Measurements from ENCODE around the gene TMPRSS4. TPM values are rescaled to one million over a fixed set of nuclear protein-coding genes. Genes with fewer than 3 reads are reported as not detected.
A peak's percentile ranks its signal among the peaks of the same experiment; 100 is the strongest.

The TMPRSS4 gene
- total and polyA plus RNA-seq, 2 of the 4 experiments (the other 2 are of a cell fraction): not detected

DNA sequence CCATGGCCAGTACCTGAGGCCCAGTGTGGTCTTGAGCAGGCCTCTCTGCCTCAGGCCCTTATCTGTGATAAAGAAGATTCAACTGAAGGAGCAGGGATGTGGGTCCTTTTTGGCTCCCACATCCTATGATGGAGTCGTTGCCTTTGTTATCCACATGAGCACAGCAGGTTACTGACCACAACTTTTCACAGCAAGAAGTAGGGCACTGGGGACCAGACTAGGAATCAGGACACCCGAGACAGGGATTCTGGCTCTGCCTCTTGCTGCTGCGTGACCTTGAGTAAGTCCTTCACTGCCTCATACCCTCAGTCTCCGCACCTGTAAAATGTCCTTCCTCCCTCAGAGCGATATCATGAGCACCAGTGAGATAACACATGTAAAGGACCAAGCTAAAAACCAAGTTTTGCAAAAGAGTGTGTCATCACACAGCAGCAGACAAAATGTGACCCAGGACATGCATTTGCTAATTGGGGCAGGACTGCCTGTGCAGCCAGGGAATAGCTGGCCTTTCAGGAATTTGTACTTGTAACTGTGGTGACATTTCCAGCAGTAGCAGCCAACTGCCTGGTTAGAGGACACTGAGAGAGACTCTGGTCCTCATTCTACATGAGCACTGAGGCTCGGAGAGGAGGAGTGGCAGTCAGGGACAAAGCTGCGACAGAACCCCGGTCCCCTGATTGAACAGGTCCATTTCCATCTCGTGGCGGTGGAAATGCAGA is 23.1 kb downstream of the TMPRSS4 start:
- in situ Hi-C loops (cut with MboI; ENCODE audit: low sequenced_read_pairs) (no loop called here), intact Hi-C loops (cut with micrococcal nuclease) (no loop called here), dilution Hi-C loops (cut with HindIII; ENCODE audit: low sequenced_read_pairs, unreplicated experiment) (no loop called here)
- Histone ChIP-seq H3K27ac (ENCODE audit: insufficient read depth, low read length) (no peak overlapping the region), H3K4me3 (ENCODE audit: insufficient read depth, low read depth, low read length) (no peak overlapping the region), H2BK20ac (ENCODE audit: low read depth, low read length) (no peak overlapping the region), H2AFZ (replicated peaks; ENCODE audit: low read length, poor library complexity) (peak overlapping the region; percentile 17), H2AK5ac (ENCODE audit: low read depth, low read length) (no peak overlapping the region), H2BK5ac (ENCODE audit: low read depth, low read length, poor library complexity, severe bottlenecking) (no peak overlapping the region), H3K9ac (ENCODE audit: low read depth, low read length) (no peak overlapping the region), H3K4ac (ENCODE audit: low read depth, low read length) (no peak overlapping the region), H4K91ac (ENCODE audit: insufficient read depth, low read depth, low read length) (no peak overlapping the region), H3K9me1 (ENCODE audit: insufficient read depth, low read length) (no peaks in the 10 kb centered on the region), H3K4me1 (ENCODE audit: control insufficient read depth, insufficient read depth, low read length) (no peaks in the 10 kb centered on the region), H3K14ac (replicated peaks; ENCODE audit: low read depth, low read length) (no peak overlapping the region), H2AK9ac (replicated peaks; ENCODE audit: low read depth, low read length, poor library complexity) (no peak overlapping the region), H2BK120ac (ENCODE audit: low read depth, low read length) (no peak overlapping the region), H2BK15ac (ENCODE audit: low read depth, low read length) (no peak overlapping the region), H3K79me1 (ENCODE audit: low read depth in 1 of 2, low read length in 2 of 2) (no peaks in the 10 kb centered on the region), H3K36me3 (ENCODE audit: control insufficient read depth, insufficient read depth, low read length) (no peaks in the 10 kb centered on the region), H4K5ac (ENCODE audit: low read depth, low read length) (no peak overlapping the region), H3K18ac (ENCODE audit: low read depth, low read length) (no peak overlapping the region), H3K9me3 (ENCODE audit: control insufficient read depth, insufficient read depth, low read length) (no peaks in the 10 kb centered on the region), H3K56ac (ENCODE audit: extremely low read depth, insufficient read depth, low read length) (no peak overlapping the region), H4K8ac (ENCODE audit: low read depth in 2 of 2, low read length in 2 of 2) (no peak overlapping the region), H3K4me2 (ENCODE audit: low read depth, low read length) (no peak overlapping the region), H3K27me3 (ENCODE audit: control insufficient read depth, insufficient read depth, low read length) (peaks cover 7% of the 10 kb centered on the region; the same call in 1 of the 2 replicates), H3K23ac (ENCODE audit: low read depth, low read length) (no peak overlapping the region), H4K20me1 (ENCODE audit: insufficient read depth, low read length) (no peaks in the 10 kb centered on the region)
- POLR2A ChIA-PET (ENCODE audit: unreplicated experiment): no interaction called here
- no TSS peak for BruUV-seq (replicated peaks)
- no peak for DNase-seq
- CTCF ChIA-PET: no interaction called here
- 50% methylated on average over 3 of the region's 10 CpGs; no CpG with 5 or more reads in 1 of the 2 experiments for WGBS, 2 experiments (ENCODE audit: extremely low coverage in 2 of 2, insufficient read length in 1 of 2)
- TF ChIP-seq MXI1 (IDR thresholded peaks at IDR 0.05; ENCODE audit: borderline replicate concordance, low read depth, low read length) (no peak), NFE2L2 (IDR thresholded peaks at IDR 0.05; ENCODE audit: low read depth, low read length) (no peak), BHLHE40 (IDR thresholded peaks at IDR 0.05; ENCODE audit: low read depth, low read length) (no peak), RFX5 (IDR thresholded peaks at IDR 0.05; ENCODE audit: low read depth, low read length) (no peak)
- TF ChIP-seq, protein P1, sequence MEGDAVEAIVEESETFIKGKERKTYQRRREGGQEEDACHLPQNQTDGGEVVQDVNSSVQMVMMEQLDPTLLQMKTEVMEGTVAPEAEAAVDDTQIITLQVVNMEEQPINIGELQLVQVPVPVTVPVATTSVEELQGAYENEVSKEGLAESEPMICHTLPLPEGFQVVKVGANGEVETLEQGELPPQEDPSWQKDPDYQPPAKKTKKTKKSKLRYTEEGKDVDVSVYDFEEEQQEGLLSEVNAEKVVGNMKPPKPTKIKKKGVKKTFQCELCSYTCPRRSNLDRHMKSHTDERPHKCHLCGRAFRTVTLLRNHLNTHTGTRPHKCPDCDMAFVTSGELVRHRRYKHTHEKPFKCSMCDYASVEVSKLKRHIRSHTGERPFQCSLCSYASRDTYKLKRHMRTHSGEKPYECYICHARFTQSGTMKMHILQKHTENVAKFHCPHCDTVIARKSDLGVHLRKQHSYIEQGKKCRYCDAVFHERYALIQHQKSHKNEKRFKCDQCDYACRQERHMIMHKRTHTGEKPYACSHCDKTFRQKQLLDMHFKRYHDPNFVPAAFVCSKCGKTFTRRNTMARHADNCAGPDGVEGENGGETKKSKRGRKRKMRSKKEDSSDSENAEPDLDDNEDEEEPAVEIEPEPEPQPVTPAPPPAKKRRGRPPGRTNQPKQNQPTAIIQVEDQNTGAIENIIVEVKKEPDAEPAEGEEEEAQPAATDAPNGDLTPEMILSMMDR (conservative IDR thresholded peaks at IDR 0.05; ENCODE audit: low read depth, low read length): no peak
- TF ChIP-seq, protein P2, sequence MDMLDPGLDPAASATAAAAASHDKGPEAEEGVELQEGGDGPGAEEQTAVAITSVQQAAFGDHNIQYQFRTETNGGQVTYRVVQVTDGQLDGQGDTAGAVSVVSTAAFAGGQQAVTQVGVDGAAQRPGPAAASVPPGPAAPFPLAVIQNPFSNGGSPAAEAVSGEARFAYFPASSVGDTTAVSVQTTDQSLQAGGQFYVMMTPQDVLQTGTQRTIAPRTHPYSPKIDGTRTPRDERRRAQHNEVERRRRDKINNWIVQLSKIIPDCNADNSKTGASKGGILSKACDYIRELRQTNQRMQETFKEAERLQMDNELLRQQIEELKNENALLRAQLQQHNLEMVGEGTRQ (IDR thresholded peaks at IDR 0.05; ENCODE audit: low read depth, low read length): no peak
- no peak for ATAC-seq (ENCODE audit: low read depth)

Data from IMR-90 (cell line).